Suppressor macrophage (primary cell): ENCODE data around the gene MB.

Experiments used
- DNase-seq, 4 experiments: peaks; one replicate each; pipeline ENCODE4 v3.0.0-alpha.2; 2020 to 2022

Gene MB

GRCh38 chr22:35593891-35594470 is 23.1 kb downstream of the MB start:
- no peak for DNase-seq

DNA sequence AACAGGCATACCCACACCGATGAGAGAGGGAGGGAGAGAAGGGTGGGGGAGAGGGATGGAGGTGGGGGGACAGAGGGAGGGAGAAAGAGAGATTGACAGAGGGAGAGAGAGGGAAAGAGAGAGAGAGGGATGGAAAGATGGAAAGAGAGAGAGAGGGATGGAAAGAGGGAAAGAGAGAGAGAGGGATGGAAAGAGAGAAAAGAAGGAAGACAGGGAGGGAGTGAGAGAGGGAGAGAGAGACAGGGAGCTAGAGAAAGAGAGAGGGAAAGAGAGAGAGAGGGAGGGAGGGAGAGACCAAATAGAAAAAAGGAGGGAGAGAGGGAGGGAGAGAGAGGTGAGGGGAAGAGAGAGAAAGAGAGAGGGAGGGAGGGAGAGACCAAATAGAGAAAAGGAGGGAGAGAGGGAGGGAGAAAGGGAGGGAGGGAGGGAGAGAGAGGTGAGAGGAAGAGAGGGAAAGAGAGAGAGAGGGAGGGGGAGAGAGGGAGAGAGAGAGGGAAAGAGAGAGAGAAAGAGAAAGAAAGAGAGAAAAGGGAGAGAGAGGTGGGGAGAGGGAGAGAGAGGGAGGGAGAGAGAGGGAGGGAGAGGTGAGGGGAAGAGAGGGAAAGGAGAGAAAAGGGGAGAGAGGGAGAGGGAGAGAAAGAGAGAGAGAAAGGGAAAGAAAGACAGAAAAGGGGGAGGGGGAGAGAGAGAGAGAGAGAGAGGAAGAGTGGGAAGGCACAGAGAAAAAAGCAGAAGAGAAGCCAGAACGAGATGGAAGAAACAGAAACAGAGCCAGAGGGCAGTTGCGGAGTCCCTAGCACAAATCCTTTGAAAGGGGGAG is 23.8 kb downstream of the MB start:
- no peak for DNase-seq

DNA sequence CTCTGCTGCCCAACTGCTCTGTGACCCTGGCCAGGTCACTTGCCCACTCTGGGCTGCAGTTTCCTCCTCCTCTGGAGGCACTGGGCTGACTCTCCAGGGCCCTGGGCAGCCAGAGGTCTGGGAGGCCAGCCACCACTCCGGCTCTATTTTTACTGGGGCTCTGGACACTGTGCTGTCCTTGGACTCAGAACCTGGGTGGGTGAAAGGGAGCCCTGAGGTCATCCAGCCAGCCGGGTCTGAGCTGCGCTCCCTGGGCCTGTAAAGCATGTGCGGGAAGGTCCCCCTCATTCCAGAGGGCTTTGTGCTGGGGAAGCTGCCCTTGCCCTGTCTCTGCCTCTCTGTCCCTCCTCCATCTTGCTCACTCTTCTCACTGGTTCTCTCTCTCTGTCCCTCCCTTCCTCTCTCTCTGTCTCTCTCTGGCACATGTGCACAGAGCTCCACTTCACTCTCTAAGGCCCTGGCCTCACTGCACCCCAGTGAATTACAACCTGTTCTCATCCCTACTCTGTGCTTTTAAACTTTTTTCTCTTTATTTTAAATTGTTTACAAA is 24.6 kb downstream of the MB start:
- no peak for DNase-seq

DNA sequence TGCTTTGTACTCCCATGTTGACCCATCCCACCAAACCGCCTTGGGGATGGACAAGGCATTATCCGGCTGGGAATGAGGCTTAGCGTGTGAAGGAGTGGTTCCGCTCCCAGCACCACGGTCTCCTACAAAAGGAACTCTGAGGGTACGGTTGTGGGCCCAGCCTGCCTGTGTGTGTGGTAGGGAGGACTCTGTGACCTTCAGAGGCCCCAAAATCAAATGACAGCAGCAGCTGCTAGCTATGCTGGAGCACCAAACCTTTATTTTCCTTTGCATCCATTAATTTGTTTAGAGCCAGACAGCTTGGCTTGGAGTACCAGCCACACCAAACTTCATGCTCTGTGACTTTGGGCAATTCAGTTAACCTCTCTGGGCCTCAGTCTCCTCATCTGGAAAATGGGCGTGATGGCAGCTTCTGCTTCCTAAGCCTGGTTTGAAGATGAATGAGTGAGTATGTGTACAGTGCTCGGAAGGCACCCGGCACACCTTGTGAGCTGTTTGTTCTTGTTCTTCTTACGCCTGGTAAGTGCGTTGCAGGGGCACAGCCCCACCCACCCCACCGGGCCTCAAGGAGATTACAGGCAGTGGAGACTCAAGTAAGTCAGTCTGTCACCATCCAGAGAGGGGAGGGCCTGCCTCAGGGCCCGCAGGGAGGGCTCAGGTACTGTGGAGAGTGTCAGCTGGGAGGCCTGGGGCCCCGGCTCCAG is 25.3 kb downstream of the MB start:
- DNase-seq, result no peak

DNA sequence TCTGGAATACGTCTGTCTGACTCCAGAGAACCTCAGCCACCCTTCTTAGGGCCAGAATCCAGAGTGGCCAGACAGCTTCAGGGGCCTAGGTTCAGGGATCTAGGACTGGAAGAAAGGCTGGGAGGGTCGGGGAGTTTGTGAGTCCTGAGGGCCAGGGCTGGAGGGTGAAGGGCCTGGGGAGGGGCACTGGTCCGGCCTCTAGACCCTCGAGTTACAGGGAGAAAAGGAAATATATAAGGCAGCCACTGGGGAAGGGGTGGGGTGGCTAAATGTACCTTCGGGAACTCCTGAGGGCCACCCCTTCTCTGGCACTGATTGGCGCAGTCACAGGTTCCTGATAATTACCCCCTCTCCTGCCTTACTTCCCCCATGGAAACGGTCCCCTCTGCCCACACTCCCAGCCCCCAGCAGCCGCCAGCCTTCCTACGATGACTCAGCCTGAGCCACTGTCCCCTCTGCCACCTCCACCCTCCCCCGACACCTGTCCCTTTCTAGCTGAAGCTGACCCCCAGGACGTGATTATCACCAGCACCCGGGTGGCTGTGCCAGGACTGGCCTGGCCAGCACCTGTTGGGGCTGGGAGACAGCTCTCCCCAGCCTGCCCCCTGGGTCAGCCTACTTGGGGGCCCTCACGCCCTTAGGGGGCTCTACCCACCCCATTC is 26.4 kb downstream of the MB start:
- peak in 2 of 4 experiments; percentile 30 to 50 for DNase-seq

GRCh38 chr22:35589756-35590093 is 27.4 kb downstream of the MB start:
- no peak for DNase-seq

DNA sequence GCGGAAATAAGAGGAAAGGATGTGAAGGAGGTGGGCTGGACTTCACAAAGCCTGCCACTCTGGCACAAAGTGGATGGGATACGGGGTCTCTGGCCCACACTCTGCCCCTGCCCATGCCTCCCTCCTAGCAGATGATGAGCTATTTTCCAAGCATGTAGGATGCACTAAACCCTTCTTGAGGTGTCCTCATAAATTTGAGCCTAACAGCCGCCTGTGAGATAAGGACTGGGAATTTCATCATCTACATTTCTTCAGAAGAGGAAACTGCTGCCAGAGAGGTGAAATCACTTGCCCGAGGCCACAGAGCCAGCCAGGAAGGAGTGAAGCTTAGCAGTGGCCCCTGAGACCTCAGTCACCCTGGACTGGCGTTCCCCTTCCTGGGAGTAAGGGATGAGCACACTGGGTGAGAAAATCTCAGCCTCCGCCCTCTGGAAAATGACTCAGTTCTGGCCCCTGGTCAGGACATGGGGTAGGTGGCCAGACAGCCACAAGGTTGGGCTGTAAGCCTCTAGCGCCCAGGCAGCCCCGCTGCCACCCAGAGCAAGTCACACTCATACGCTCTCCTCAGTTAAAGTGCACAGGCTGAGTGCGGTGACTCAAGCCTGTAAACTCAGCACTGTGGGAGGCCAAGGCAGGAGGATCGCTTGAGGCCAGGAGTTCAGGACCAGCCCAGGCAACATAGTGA is 27.9 kb downstream of the MB start:
- peak; percentile 87 to 96 (median 90) for DNase-seq

DNA sequence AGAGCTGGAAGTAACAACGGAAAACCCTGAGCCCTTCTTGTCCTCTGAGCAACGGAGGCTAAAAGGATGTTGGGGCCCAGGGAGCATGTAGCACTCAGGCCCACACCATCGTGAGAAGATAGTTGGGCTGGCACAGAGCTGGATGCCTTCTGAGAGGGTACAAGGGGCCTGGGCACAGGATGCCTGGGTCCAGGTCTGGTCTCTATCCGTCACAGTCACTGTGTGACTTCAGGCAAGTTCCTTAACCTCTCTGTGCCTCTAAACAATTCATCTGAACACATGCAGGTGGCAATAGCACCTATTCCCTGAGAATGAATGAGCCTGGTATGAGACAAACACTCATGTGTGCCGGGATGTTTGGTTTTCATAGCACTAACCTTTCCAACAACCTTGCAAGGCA is 29.2 kb downstream of the MB start:
- no peak for DNase-seq

- DNase-seq, result no peak
Observed at GRCh38 chr22:35587447-35587870, 29.7 kb downstream of the MB start.

- no peak for DNase-seq
Observed at GRCh38 chr22:35586771-35587170, 30.4 kb downstream of the MB start.

DNA sequence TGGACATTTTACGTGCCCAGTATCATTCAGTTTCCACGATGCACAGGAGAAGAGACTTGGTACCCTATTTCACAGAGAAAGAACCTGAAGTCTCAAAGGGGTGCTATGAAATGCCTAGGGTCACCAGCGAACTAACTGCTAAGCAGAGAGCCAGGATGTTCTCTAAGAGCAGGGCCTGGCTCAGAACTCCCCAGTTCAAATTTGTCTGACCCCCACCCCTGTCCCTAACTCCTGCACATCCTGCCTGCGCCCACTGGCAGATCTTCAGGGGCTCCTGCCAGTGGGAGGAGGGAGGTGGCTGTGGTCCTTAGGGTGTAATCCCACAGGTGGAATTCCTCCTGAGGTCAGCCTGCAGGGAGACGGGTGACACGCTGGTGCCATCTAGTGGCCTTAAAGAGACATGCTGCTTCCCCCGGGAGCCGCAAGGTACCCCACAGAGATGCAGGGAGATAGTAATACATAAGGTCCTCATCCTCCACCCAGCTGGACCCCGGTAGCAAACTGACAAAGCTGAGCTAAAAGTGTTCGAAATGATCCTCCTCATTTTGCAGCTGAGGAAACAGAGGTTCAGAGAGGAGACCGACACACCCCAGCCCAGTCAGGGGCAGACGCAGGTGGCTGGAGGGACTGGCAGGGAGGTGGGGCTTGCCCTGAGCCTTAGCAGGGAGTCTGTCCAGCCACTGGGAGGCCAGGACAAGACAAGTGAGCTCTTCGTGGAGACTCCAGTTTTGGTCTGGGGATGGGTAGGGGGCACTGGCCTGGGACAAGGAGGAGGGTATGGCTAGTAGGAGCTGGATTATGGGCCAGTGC is 34.1 kb downstream of the MB start:
- DNase-seq, result peak; percentile 64 to 81 (median 74)

- no peak for DNase-seq
Observed at GRCh38 chr22:35582218-35582860, 34.8 kb downstream of the MB start.

DNA sequence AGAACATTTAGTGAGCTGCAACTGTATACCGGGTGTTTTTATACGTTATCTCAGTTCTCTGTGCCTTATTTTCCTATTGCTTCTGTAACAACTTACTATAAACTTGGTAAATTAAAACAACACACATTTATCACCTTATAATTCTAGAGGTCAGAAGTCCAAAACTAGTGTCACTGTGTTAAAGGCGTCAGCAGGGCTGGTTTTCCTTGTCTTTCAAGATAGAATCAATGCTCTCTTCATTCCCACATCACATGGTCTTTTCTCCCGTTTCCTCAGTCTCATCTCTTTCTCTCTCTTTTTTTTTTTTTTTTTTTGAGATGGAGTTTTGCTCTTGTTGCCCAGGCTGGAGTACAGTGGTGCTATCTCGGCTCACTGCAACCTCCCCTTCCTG is 36.1 kb downstream of the MB start:
- no peak for DNase-seq

GRCh38 chr22:35580351-35581022 is 36.6 kb downstream of the MB start:
- no peak for DNase-seq

GRCh38 chr22:35578836-35579575 is 38.1 kb downstream of the MB start:
- no peak for DNase-seq

DNA sequence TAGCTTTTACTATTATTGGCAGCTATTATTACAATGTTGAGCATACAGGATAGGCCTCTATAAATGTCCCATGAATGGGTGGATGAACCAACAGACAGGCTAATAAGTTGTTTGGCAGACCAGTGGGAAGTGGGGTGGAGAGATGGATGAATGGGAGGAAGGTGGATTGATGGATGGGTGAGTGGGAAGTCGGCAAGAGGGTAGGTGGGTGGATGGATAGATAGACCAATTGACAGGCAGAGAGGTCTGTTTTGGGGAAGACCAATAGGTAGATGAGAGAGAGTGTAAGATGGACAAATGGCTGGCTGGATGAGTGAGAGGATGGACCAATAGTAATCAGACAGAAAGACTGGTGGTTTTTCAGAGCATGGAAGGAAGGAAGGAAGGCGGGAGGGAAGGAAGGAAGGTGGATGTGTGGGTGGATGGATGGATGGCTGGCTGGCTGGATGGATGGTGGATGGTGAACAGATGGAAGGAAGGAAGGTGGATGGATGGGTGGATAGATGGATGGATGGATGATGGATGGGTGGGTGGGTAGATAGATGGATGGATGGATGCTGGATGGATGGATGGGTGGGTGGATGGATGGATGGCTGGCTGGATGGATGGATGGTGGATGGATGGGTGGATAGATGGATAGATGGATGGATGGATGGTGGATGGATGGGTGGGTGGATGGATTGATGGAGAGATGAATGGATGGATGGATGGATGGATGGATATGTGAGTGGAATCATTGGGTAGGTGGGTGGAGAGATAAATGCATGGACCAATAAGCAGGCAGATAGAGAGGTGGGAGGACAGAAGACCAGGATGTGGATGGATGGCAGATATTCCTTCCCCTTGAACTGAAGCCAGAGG is 39.1 kb downstream of the MB start:
- no peak for DNase-seq

DNA sequence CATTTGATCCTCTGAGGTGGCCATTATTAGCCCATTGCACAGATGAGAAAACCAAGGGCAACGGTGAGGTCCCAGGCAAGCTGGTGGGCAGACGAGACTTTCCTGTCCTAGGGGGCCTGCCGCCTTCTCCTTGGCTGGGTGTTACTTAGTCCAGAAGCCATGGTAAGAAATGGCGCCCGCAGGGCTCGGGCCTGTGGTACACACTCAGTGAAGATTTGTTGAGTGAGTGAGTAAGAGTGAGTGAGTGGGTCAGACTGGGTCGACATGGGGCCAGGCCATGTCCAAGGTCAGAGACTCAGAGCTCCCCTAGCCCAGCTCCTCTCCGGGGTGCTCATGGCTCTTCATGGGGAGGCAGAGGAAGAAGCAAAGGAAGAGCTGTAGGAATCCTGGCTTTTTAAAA is 40.5 kb downstream of the MB start:
- DNase-seq, result no peak

GRCh38 chr22:35575116-35575748 is 41.9 kb downstream of the MB start:
- peak in 2 of 4 experiments; percentile 19 to 42 for DNase-seq
